Stimulated activated naive CD8-positive, alpha-beta T cell treated with anti-CD3 and anti-CD28 coated beads, Interleukin-15, Interleukin-2, amounts not matched to agents 100 U/mL and 50 U/mL, for 24 hours (primary cell): ENCODE data around the gene LPP.

Experiments used
- ATAC-seq: fragments of 150-1000 bp; cut with Tn5 transposase; one replicate; pipeline ENCODE4 v1.10.0; 2021
- DNase-seq: peaks from one replicate; pipeline ENCODE4 v3.0.0; 2021

The LPP gene

DNA sequence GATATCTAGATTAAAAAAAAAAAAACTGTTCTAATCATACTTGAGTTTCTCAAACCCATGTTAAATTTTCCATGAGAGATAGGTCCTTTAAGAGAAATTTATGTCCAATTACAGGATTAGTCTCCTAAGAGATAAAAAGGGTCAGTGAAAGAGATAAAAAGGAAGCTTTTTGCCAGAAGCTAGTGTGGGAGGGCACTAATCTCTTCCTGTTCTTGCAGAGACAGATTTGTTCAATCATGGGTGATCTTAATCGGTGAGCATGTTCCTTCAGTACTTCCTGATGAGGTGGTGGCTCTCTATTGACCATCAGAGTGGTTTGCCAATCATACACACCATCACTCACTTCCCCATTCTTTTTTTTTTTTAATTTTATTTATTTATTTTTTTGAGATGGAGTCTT is 16.9 kb upstream of the LPP start:
- DNase-seq (no peak), ATAC-seq (no peak)

DNA sequence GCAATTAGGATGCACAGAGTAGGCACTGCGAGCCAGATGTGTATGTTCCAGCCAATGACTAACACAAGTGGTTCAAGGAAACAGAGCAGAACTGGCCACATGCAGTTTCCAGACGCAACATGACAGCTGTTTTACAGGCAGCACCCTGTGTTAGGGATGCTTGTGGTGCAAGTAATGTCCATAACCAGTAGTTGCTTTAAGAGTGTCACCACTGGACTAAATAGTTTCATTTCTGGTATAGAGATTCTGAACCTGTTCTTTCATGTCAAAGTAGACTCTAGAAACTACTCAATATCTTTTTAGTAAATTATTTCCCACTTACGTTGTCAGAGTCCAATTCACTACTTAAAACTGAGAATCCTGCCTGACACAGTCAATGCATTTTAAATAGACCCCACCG is 14.5 kb upstream of the LPP start:
- DNase-seq (no peak), ATAC-seq (no peak)

DNA sequence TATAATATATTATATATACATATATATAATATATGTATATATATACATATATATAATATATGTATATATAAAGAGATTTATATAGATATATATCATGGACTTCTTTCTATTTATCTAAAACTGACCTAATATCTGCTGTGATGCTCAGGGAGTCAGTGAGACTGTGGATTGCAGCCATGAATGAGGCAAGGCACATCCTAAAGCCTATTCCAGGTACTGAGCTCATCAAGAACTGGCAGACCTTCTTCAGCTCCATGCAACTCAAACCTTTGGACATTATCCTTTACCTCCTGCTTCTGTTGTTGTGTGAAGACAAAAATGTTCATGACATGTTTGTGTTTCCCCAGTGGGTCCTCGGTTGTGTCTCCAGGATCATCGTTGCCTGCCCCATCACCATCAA is 7.7 kb upstream of the LPP start:
- DNase-seq: no peak
- no peak for ATAC-seq

DNA sequence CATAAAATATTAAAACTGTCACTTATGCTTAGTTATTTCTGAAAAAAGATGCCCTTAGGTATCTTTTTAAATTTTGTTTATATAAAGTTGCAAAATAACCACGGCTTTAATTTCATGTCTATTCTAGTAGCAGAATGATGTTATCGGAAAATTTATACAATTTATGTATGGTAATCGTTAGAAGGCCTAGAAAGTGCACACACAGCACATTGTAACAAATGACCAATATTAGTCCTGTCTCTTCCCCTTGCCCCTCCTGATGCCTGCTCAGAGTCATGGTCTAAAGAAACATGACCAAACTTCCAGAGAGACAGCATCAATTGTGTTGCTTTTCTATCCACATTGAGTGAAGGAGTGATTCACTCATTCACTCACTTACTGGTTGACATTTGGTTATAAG is 6.2 kb upstream of the LPP start:
- no peak for DNase-seq
- ATAC-seq: no peak

DNA sequence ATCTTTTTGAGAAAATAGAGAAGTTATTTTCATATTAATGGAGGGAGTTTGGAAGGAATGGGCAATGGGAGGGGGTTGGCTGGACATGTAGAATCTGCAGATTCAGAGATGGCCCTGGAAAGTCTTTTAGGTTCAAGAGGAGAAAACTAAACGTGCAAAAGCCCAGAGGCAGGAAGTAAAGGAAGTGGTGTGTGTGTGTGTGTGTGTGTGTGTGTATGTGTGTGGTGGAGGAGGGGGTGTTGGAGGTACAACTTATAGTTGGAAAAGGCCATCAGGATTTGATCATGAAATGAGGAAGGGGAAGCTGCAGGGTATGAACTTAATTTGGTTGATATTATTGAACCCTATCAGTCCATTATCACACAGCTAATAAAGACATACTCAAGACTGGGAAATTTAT is 5.6 kb upstream of the LPP start:
- DNase-seq (no peak), ATAC-seq (no peak)

DNA sequence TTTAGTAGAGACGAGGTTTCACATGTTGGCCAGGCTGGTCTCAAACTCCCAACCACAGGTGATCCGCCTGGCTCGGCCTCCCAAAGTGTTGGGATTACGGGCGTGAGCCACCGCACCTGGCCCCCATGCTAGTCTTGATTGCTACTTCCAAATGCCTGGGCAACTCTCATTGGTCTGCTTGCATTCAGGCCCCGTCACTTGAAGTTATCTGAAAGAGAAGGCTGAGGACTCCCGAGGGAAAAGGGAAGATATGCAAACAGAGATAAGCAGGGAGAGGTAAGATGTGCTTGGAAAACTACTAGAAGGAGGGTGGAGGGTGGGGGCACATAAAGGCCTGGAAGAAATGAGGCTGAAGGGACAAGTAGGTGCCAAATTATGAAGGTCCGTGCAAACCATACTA is 4.4 kb upstream of the LPP start:
- ATAC-seq (no peak), DNase-seq (no peak)

DNA sequence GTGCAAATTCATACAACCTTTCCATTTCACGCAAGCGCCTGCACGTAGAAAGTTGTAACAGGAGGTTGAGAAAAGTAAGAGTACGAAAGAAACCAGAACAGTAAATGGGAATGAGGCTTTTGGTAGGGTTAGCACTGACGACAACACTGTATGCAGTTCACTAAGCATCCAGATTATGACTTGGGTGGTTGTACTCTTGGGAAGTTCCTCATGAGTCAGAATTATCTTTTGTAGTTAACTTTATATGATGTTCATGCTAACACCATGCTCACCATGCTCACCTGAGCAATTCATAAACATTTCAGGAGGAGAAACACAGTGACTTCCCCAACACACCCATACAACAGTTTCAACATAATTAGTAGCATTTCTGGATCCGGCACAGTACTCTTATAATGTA is 3.0 kb upstream of the LPP start:
- ATAC-seq: no peak

DNA sequence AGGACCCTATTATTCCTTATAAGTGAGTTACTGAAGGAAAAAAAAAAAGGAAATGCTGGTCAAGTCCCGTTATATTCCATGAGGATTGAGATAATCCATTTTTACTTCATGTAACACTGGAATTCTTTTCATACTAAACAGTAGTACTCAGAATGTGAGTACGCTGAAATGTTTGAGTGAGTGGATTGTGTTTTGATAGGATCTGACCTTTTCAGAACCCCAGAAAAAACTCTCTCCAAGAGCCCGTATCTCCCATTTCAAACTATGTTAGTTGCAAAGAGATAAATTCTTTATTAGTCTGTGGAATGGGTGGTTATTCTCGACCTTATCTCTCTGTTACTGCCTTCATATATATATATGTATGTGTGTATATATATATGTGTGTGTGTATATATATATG is 2.5 kb upstream of the LPP start:
- DNase-seq: no peak
- no peak for ATAC-seq

More for the DNA sequence above, 3.0 kb upstream of the LPP start:
- no peak for DNase-seq

DNA sequence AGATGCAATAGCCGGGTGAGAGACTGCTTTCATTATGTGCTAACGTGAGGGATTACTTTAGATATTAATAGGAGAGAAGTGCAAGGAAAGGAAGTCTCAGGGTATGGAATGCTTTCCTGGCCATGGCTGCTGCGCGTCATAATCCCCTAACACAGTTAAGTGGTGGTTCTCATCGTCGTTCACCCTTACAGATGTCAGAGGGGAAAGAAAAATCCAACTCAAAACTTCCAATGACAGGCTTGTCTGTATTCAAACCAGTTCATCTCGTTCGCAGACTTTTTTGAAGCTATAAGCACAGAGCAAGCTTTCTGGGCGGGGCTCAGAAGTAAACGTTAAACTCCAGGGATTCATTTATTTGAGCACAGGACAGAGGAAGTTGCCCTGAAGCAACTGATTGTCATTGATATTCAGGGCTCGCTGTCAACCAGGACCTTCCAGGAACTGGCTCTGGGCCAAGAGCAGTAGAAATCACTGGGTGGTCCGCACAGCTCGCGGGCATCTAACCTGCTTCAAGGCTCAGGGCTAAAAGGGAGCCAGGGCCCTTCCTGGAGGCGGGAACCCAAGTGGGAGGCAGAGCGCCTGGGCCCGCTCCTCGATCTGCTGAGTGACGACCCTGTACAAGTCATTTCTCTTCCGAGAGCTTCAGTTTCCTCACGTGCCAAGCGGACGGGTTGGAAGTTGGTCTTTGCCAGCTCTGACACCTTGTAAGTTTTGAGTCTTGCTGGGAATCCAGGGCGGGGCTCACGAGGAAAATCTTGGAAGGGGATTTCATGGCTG is 1.1 kb upstream of the LPP start:
- no peak for ATAC-seq
- DNase-seq: peak; percentile 25

DNA sequence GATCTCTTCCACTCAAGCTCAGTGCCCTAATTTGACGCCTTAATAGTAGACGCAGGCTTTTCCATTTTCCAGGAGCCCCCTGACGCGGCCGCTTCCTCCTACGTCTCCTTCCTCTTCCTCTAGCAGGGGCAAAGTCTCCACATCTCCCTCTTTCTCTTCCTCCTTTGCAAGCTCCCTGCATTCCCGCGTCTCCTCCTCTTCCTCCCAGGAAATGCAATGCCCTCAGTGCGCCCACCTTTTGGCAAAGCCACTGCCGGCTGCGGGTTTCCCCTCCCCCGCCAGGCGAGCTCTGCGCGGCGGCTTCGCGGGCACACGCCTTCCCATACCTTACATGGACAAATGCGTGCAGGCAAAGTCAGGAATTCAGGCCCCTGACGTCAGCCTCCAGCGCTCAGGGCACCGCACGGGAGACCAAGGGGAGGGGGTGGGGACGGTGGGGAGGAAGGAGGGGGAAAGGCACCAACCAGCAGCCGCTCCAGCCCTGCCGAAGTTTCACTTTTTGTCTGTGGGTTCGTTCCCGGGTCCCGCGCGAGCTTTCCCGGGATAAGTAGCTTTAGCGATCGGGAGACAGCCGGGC is 432 bp upstream of the LPP start:
- ATAC-seq (peak; percentile 8), DNase-seq (peak; percentile 57)

DNA sequence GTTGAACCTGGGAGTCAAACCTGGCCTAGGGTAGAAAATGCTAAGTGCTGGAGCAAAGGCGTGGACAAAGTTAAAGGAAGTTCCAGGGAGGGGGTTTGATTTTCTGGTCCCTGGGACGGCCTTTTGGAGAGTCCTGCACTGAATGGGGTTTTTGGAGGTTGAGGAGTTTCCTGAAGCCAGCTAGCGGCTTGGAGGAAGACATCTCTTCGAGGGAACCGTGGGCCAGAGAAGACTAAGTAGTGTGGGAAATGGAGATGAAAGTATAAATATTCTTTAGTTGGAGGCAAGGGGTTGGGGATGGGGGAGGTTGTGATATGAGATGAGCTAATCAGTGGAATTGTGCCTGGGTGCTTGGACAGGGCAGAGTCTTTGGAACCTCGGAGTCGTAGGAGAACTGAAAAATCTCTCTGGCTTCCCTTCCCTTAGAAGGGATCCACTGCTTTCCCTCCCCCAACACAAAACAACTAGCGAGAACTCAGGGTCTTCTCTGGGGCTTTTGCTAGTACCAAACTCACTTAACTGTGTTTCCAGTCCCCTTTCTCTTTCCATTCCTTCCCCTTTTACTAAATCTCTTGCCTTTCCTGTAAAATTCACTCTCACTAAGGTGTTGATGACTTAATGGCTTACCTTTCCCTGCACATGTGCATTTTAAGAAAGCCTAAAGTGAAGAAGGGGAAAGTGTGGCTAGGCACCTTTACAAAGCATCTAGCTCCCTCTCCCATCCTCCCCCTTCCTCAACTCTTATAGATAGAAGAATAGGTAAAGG is 1.0 kb downstream of the LPP start:
- no peak for DNase-seq
- no peak for ATAC-seq

DNA sequence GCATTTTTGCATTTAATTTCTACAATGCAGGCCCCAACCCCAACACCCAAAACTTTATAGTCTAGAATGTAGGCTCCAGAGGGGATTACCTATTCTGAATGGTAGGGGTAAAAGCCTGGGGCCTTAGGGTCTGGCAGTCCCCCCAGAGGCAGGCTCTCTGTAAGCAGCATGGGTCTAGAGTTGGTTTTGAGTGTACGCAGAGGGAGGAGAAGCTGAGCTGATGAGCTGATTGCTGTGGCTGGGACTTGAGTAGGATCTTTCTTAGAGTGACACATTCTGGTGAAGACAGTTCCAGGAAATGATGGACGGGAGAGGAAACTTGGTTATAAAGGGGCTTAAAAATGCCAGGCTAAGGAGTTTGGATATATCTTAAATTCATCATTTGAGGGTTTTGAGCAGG is 2.1 kb downstream of the LPP start:
- ATAC-seq: peak; percentile 17

DNA sequence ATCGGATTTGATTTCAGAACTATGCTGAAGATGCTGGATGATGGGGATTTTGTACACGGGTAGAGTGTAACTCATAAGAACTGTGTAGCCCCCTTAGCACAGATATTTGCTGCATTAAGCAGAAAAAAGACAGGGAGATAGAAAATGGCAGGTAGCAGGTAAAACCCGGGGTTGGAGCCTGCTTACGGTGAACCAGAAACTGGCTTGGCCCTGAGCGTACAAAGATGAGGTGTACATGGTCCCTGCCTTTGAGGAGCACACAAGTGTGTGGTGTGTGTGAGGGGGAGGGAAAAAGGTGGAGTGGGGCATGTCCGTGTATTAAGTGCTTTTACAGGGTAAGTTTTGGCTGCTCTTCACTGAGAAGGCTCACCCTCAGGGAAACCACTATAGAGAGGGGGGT is 3.5 kb downstream of the LPP start:
- DNase-seq (no peak), ATAC-seq (no peak)

More for the DNA sequence above, 2.1 kb downstream of the LPP start:
- DNase-seq: no peak

DNA sequence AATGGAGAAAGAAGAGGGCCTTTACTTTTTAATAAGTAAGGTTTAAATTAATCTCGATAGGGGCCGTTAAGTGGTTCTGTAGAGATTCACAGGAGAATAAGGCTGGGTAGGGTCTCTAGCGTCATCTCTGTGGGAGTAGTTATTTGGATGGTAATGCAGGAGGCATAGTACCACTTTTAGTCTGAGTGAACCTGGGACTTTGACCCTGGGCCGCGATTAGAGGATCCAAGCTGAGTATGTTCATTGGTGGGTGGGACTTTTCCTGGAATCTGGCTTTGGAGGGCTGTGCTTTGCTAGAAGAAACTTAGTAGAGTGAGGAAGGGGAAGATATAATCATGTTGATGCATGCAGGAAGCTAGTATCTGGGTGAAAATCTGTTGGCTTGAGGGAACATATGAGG is 4.0 kb downstream of the LPP start:
- ATAC-seq: no peak
- DNase-seq: no peak

DNA sequence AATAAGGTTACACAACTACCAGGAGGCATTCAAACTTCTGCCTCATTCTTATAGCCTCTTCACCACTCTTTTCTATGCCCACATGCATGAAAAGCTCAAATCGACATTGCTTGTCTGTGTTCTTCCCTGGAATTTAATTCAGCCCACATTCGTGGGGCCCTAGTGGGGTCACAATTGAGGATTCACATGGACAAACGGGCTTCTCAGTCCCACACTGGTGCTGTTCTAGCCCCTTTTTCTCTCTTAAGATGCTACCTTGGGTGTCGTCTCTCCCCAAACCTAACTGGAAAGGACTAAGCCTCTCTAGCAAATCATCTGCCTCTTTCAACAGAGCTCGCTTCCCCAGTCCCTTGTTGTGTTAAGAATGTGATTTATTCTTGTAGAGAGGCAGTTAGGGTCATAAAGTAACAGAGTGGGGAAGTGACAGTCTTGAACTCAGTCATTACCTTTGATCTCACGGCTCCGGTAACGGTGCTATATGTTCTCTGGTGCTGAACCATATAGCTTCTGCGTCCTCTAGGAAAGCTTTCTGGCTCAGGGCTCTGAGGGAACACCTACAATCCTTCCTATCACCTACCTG is 4.9 kb downstream of the LPP start:
- DNase-seq (no peak), ATAC-seq (no peak)

DNA sequence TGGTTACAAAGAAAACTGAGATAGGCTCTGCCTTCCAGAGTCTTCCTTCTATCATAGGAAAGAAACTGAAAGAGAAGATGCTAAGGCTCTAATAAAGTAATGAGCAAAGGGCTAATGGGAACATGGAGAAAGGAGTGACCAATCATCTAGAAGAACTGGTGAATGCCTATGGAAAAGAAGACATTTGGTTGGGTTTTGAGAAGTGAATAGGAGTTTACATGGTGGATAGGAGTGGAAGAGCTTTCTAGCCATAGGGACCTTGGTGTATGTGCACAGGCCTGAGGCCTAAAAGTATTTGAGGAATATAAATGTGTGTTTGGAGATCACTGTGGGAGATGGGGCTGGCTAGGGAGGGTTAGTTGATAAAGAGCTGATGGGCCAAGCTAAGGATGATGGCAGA is 6.8 kb downstream of the LPP start:
- DNase-seq: no peak
- no peak for ATAC-seq

DNA sequence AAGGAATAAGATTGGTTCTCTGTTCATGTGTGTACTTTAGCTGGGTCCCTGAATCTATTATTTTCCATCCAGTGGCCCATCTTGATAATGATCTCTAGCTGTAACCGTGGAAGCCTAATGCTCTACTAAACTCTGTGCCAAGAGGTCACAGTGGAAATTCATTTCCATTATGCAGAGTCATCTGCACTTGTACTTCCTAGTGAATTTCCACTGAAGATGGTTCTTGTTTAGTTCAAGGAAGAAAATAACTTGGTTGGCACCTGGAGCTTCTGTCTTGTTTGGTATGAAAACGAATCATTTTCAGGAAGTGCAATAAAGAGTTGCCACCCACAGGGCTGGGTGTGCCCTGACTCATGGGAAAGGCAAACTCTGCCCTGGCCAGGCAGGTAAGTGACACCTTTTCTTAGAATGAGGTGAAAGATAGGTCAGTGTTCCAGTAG is 10.3 kb downstream of the LPP start:
- DNase-seq (no peak), ATAC-seq (no peak)

DNA sequence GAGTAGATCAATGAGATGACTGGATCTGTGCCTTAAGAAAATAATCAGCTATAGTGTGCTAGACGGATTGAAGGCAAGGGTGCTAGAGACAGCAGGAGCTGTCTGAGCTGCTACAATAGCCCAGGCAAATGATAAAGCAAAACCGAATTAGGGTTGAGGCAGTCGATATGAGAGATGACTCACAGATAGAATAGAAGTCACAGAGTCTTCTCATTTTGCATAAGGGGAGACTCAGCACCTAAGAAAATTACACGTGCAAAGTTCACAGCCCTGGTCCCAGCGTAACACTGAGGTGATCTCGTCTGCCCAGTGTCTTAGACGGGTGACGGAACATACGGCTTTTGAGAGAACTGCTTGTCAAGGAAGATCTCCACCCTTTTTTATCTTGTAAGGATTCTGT is 11.6 kb downstream of the LPP start:
- DNase-seq (peak; percentile 22), ATAC-seq (peak; percentile 76)

DNA sequence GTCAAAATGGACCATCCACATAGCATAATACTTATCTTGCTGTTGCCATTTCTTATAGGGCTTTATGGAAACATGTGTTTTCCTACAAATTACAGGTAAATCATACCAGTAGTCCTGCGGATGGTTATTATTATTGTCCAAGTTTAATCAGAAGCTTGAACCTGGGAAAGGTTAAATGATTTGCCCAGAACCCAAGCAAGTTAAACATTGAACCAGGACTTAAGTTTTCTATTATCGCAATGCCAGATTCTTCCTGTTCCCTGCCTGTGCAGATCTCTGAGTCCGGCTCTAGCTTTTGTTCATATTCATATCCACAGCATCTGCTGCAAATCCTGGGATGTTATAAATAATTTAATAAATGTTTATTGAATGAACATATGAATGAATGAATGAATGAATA is 12.5 kb downstream of the LPP start:
- no peak for ATAC-seq
- no peak for DNase-seq

DNA sequence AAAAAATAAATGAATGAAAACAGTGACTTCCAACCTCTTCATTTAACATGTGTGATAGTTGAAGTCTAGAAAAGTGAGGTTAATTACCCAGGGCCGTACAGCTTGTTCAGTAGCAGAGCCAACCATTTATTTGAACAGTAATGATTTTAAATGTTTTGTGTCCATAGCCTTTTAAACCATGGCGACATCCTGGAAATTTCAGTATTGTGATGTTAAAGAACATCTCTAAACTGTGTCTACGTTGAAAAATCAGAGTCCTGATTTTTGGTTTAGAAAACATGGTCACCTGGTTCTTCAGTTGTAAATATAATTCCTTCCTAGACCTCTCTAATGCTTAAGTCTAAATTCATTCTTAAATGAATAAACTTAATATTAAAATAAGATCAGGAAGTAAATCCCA is 14.2 kb downstream of the LPP start:
- no peak for DNase-seq
- ATAC-seq: no peak

DNA sequence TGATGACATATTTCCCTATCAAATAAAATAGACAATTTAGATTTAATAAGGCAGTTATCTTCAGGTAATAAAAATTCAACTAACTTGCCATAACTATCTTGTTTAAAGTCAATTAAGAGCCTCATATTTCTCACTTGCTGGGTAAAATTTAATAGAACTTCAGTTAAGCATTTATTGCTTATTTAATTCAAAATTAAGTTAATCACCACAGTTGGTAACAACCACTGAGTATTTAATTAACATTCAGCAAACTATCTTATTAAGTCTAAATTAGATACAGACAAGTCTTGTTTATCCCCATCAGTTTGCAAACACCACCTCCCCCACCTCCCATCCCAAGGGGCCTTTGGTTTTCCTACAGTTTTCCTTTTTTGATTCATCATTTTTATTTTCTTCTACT is 14.7 kb downstream of the LPP start:
- DNase-seq (no peak), ATAC-seq (no peak)

DNA sequence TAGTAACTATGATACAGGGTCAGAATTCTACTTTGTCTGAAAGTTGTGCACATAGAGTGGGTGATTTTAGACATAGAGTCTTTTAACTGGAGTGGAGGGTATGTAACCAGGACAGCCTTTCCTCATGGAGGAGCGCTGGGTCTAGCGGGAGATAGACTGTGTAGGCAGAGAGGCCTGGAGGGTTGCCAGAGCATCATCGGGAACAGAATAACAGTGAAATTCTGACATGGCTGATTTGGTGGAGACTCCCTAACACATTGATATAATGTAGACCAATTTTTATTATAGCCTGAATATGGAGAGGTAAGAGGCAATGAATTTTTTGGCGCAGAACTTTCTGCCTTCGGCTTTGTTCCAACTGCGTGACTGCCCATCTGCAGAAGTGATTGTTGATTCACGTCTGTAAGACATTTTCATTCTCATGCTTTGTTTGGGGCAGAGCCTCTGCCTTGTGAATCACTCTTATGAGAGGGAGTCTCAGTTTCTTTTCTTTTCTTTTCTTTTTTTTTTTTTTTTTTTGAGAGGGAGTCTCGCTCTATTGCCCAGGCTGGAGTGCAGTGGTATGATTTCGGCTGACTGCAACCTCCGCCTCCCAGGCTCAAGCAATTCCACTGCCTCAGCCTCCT is 16.0 kb downstream of the LPP start:
- ATAC-seq (no peak), DNase-seq (no peak)
